Measurements from ENCODE around the gene SUSD1. TPM values are rescaled to one million over a fixed set of nuclear protein-coding genes. Genes with fewer than 3 reads are reported as not detected.

The SUSD1 gene
- total and polyA plus RNA-seq, 10 donors: 4.4 to 26.8 (median 20.2) TPM

DNA sequence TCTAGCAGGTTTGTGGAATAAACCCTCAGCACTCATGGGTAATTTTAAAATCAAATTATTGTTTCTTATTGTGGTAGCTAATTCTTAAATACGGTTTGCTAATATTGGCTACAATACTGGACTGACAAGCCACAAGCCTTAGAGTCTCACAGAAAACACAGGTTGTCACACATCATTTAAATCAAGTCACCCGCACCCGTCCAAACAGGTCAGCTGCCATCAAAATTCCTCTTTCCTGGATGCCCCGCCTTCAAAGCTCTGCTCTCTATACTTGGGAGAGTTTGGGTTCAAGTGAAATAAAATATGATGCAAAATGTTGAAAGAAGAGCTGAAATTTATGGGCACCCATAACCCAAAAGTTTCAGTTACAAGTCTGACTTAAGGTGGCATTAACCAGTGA lies 12.3 kb upstream of the SUSD1 start:
- no peak overlapping the region for H3K27ac ChIP-seq
- intact Hi-C loops (cut with DNase I; ENCODE audit: low total_unique reads): no loop called here
- TF ChIP-seq POLR2AphosphoS5 (IDR thresholded peaks at IDR 0.05): no peak
- no peaks in the 10 kb centered on the region for H3K4me1 ChIP-seq
- no peak for DNase-seq
- H3K36me3 ChIP-seq: no peaks in the 10 kb centered on the region
- 89 to 97% (median 93%) methylated on average over 4 of the region's 4 CpGs for WGBS, 5 donors
- no peaks in the 10 kb centered on the region for H3K27me3 ChIP-seq (replicated peaks in 1 of 7)
- peaks cover 0 to 5% (median 0%) of the 10 kb centered on the region in 8 donors for H3K9me3 ChIP-seq
- no peak overlapping the region for H3K4me3 ChIP-seq

DNA sequence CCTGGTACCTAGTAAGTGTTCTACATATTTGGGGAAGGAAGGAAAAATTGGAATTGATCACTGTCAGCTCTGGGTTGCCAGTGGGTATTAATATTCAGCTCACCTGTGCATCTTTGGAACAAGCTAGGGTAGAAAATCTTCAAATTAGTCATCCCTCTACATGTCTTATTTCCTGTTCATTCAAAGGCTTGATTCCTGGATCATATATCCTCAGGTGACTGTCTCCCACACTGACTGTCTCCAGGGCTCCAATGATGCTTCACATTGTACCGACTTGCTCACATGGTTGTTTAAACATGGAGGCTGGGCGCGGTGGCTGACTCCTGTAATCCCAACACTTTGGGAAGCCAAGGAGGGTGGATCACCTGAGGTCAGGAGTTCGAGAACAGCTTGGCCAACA lies 11.6 kb upstream of the SUSD1 start:
- H3K36me3 ChIP-seq: no peaks in the 10 kb centered on the region
- H3K4me1 ChIP-seq: no peaks in the 10 kb centered on the region
- TF ChIP-seq POLR2AphosphoS5 (IDR thresholded peaks at IDR 0.05) (no peak), POLR2A (IDR thresholded peaks at IDR 0.05) (no peak)
- TF ChIP-seq, protein P1, sequence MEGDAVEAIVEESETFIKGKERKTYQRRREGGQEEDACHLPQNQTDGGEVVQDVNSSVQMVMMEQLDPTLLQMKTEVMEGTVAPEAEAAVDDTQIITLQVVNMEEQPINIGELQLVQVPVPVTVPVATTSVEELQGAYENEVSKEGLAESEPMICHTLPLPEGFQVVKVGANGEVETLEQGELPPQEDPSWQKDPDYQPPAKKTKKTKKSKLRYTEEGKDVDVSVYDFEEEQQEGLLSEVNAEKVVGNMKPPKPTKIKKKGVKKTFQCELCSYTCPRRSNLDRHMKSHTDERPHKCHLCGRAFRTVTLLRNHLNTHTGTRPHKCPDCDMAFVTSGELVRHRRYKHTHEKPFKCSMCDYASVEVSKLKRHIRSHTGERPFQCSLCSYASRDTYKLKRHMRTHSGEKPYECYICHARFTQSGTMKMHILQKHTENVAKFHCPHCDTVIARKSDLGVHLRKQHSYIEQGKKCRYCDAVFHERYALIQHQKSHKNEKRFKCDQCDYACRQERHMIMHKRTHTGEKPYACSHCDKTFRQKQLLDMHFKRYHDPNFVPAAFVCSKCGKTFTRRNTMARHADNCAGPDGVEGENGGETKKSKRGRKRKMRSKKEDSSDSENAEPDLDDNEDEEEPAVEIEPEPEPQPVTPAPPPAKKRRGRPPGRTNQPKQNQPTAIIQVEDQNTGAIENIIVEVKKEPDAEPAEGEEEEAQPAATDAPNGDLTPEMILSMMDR (IDR thresholded peaks at IDR 0.05 in 8 of 11, conservative IDR thresholded peaks at IDR 0.05 in 3 of 11): no peak
- WGBS, 5 donors: 89 to 98% (median 94%) methylated on average over 4 of the region's 4 CpGs
- intact Hi-C loops (cut with DNase I; ENCODE audit: low total_unique reads): no loop called here
- no peak for DNase-seq
- H3K27ac ChIP-seq: no peak overlapping the region
- no peak overlapping the region for H3K4me3 ChIP-seq
- peaks cover 0 to 5% (median 0%) of the 10 kb centered on the region in 8 donors for H3K9me3 ChIP-seq
- H3K27me3 ChIP-seq (replicated peaks in 1 of 7): no peaks in the 10 kb centered on the region

DNA sequence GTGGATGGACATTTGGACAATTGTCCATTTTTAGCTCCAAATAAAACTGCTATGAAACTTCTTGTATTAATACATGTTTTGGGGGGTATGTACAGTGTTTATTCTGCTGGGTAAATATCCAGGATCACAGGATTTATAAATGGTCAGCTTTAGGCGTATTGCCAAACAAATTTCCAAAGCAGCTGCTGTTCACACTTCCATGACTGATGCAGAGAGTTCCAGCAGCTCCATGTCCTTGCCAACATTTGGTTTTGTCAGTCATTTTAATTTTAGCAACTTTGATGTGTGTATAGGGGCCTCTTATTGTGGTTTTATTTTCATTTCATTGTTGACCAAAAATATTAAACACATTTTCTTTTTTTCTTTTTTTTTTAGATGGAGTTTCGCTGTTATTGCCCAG lies 9.8 kb upstream of the SUSD1 start:
- Histone ChIP-seq H3K4me1 (peaks cover 4 to 17% (median 13%) of the 10 kb centered on the region in 6 donors), H3K4me3 (no peak overlapping the region), H3K27me3 (replicated peaks in 1 of 7) (no peaks in the 10 kb centered on the region), H3K27ac (no peak overlapping the region), H3K36me3 (no peaks in the 10 kb centered on the region), H3K9me3 (peaks cover 0 to 5% (median 0%) of the 10 kb centered on the region in 8 donors)
- 88 to 94% (median 93%) methylated on average over 2 of the region's 2 CpGs for WGBS, 5 donors
- no peak for DNase-seq
- intact Hi-C loops (cut with DNase I; ENCODE audit: low total_unique reads): no loop called here
- TF ChIP-seq, protein P1 (IDR thresholded peaks at IDR 0.05 in 8 of 11, conservative IDR thresholded peaks at IDR 0.05 in 3 of 11): no peak
- TF ChIP-seq POLR2AphosphoS5 (IDR thresholded peaks at IDR 0.05): no peak
- TF ChIP-seq POLR2A (IDR thresholded peaks at IDR 0.05): no peak

DNA sequence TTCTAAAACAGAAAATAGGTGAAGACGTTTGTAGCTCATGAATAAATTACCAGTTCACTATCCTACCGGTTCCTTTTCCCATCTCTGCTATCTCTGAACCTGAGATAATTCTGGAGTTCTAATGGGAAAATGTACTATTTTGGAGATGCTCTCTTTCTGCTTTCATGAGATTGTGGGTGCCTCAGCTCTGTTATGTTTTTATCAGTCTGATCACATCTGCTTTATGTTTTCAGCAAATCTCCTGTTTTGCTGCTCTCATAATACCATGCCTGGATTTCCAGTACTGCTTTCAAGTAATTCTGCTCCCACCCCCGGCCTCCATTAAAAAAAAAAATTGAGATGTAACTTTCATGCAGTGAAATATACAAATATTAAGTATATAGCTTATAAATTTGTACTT lies 9.1 kb upstream of the SUSD1 start:
- TF ChIP-seq, protein P1 (IDR thresholded peaks at IDR 0.05 in 8 of 11, conservative IDR thresholded peaks at IDR 0.05 in 3 of 11): no peak
- TF ChIP-seq POLR2A (IDR thresholded peaks at IDR 0.05) (no peak), POLR2AphosphoS5 (IDR thresholded peaks at IDR 0.05) (no peak)
- intact Hi-C loops (cut with DNase I; ENCODE audit: low total_unique reads): no loop called here
- WGBS, 5 donors: 77 to 89% (median 81%) methylated on average over 3 of the region's 3 CpGs
- no peak for DNase-seq
- H3K27me3 ChIP-seq (replicated peaks in 1 of 7): no peaks in the 10 kb centered on the region
- H3K27ac ChIP-seq: no peak overlapping the region
- H3K9me3 ChIP-seq: peaks cover 0 to 5% (median 0%) of the 10 kb centered on the region in 8 donors
- peaks cover 4 to 23% (median 16%) of the 10 kb centered on the region in 6 donors for H3K4me1 ChIP-seq
- H3K36me3 ChIP-seq: no peaks in the 10 kb centered on the region
- no peak overlapping the region for H3K4me3 ChIP-seq

Measured in spleen (tissue), 11 donors.